Measurements from ENCODE around the gene IFNAR2. TPM values are rescaled to one million over a fixed set of nuclear protein-coding genes. Genes with fewer than 3 reads are reported as not detected.
A peak's percentile ranks its signal among the peaks of the same experiment; 100 is the strongest.
"Not testable (repeated sequence)": the region's sequence is repeated elsewhere in the genome, so short reads cannot be mapped to it uniquely, and the experiment has no call there.

IFNAR2 gene
- total RNA-seq, 2 experiments from 2014 or later, result 16.6 to 19.4 TPM

GRCh38 chr21:33246506-33246905, 16.8 kb downstream of the IFNAR2 start:
- CTCF ChIA-PET, result interaction anchor here (0.7 kb wide), 1 partner anchor 10 kb away, joined by 4 read pairs; no protein-coding TSS in a partner anchor
- Mint-ChIP-seq H3K4me3 (no peak overlapping the region), H3K27me3 (ENCODE audit: low read depth) (no peaks in the 10 kb centered on the region), H3K4me1 (ENCODE audit: low read depth) (peaks cover 71% of the 10 kb centered on the region), H3K27ac (peak overlapping the region; percentile 78), H3K36me3 (ENCODE audit: low read depth) (peaks cover 70% of the 10 kb centered on the region), H3K9me3 (no peaks in the 10 kb centered on the region)
- intact Hi-C loops (cut with micrococcal nuclease), result no loop called here
- DNase-seq, result no peak

- CTCF ChIA-PET, result no interaction called here
- H3K27me3 Mint-ChIP-seq (ENCODE audit: low read depth), result no peaks in the 10 kb centered on the region
- intact Hi-C loops (cut with micrococcal nuclease), result no loop called here
- H3K4me1 Mint-ChIP-seq (ENCODE audit: low read depth), result peaks cover 67% of the 10 kb centered on the region
- H3K4me3 Mint-ChIP-seq, result no peak overlapping the region
- DNase-seq, result no peak
- H3K27ac Mint-ChIP-seq, result peak overlapping the region; percentile 78
- no peaks in the 10 kb centered on the region for H3K9me3 Mint-ChIP-seq
- peaks cover 70% of the 10 kb centered on the region for H3K36me3 Mint-ChIP-seq (ENCODE audit: low read depth)
These were observed 17.2 kb downstream of the IFNAR2 start for GRCh38 chr21:33246963-33247362.

GRCh38 chr21:33247599-33247998, 17.9 kb downstream of the IFNAR2 start:
- no peaks in the 10 kb centered on the region for H3K27me3 Mint-ChIP-seq (ENCODE audit: low read depth)
- intact Hi-C loops (cut with micrococcal nuclease), result no loop called here
- H3K4me3 Mint-ChIP-seq, result no peak overlapping the region
- peaks cover 66% of the 10 kb centered on the region for H3K4me1 Mint-ChIP-seq (ENCODE audit: low read depth)
- peaks cover 67% of the 10 kb centered on the region for H3K36me3 Mint-ChIP-seq (ENCODE audit: low read depth)
- DNase-seq, result no peak
- H3K9me3 Mint-ChIP-seq, result no peaks in the 10 kb centered on the region
- peak overlapping the region; percentile 78 for H3K27ac Mint-ChIP-seq
- CTCF ChIA-PET, result no interaction called here

- Mint-ChIP-seq H3K9me3 (no peaks in the 10 kb centered on the region), H3K27me3 (ENCODE audit: low read depth) (no peaks in the 10 kb centered on the region), H3K4me3 (no peak overlapping the region), H3K27ac (peak overlapping the region; percentile 47), H3K36me3 (ENCODE audit: low read depth) (peaks cover 61% of the 10 kb centered on the region), H3K4me1 (ENCODE audit: low read depth) (peaks cover 56% of the 10 kb centered on the region)
- intact Hi-C loops (cut with micrococcal nuclease), result no loop called here
- CTCF ChIA-PET, result no interaction called here
- DNase-seq, result no peak
These were observed 19.7 kb downstream of the IFNAR2 start for GRCh38 chr21:33249331-33250002.

- intact Hi-C loops (cut with micrococcal nuclease), result no loop called here
- peaks cover 55% of the 10 kb centered on the region for H3K36me3 Mint-ChIP-seq (ENCODE audit: low read depth)
- no peaks in the 10 kb centered on the region for H3K9me3 Mint-ChIP-seq
- CTCF ChIA-PET, result interaction anchor here (0.6 to 1.1 kb wide), 2 partner anchors 39 to 110 kb away, joined by 3 read pairs; no protein-coding TSS in a partner anchor
- DNase-seq, result no peak
- H3K4me3 Mint-ChIP-seq, result no peak overlapping the region
- peak overlapping the region; percentile 4 for H3K27ac Mint-ChIP-seq
- peaks cover 59% of the 10 kb centered on the region for H3K4me1 Mint-ChIP-seq (ENCODE audit: low read depth)
- no peaks in the 10 kb centered on the region for H3K27me3 Mint-ChIP-seq (ENCODE audit: low read depth)
These were observed 21.4 kb downstream of the IFNAR2 start for GRCh38 chr21:33251119-33251518.

GRCh38 chr21:33253382-33253781, 23.6 kb downstream of the IFNAR2 start:
- H3K4me3 Mint-ChIP-seq; intact Hi-C loops (cut with micrococcal nuclease); H3K27ac Mint-ChIP-seq; CTCF ChIA-PET; H3K9me3 Mint-ChIP-seq; DNase-seq; H3K27me3 Mint-ChIP-seq (ENCODE audit: low read depth): not testable (repeated sequence)
- peaks cover 52% of the 10 kb centered on the region for H3K36me3 Mint-ChIP-seq (ENCODE audit: low read depth)
- peaks cover 51% of the 10 kb centered on the region for H3K4me1 Mint-ChIP-seq (ENCODE audit: low read depth)

GRCh38 chr21:33254766-33255165, 25.0 kb downstream of the IFNAR2 start:
- Mint-ChIP-seq H3K9me3 (peaks cover 10% of the 10 kb centered on the region), H3K4me1 (ENCODE audit: low read depth) (peaks cover 57% of the 10 kb centered on the region), H3K27ac (peak overlapping the region; percentile 19), H3K36me3 (ENCODE audit: low read depth) (peaks cover 50% of the 10 kb centered on the region), H3K4me3 (no peak overlapping the region), H3K27me3 (ENCODE audit: low read depth) (no peaks in the 10 kb centered on the region)
- no peak for DNase-seq
- intact Hi-C loops (cut with micrococcal nuclease), result no loop called here
- CTCF ChIA-PET, result interaction anchor here (0.9 kb wide), 1 partner anchor 45 kb away, joined by 3 read pairs; no protein-coding TSS in a partner anchor

- peaks cover 64% of the 10 kb centered on the region for H3K4me1 Mint-ChIP-seq (ENCODE audit: low read depth)
- CTCF ChIA-PET, result interaction anchor here (0.9 to 1.2 kb wide), 2 partner anchors 44 to 106 kb away, joined by 3 to 6 read pairs; no protein-coding TSS in a partner anchor
- intact Hi-C loops (cut with micrococcal nuclease), result no loop called here
These were observed 25.7 kb downstream of the IFNAR2 start for GRCh38 chr21:33255404-33255803.

GRCh38 chr21:33256019-33256418, 26.3 kb downstream of the IFNAR2 start:
- H3K4me1 Mint-ChIP-seq (ENCODE audit: low read depth), result peaks cover 68% of the 10 kb centered on the region
- DNase-seq, result peak; percentile 62
- no peak overlapping the region for H3K4me3 Mint-ChIP-seq
- peak overlapping the region; percentile 82 for H3K27ac Mint-ChIP-seq
- peaks cover 10% of the 10 kb centered on the region for H3K9me3 Mint-ChIP-seq
- peaks cover 42% of the 10 kb centered on the region for H3K36me3 Mint-ChIP-seq (ENCODE audit: low read depth)
- intact Hi-C loops (cut with micrococcal nuclease), result loop anchor here (1.0 kb wide), 5 partner anchors 12 to 179 kb away; no protein-coding TSS in a partner anchor
- CTCF ChIA-PET, result interaction anchor here (0.8 to 1.2 kb wide), 2 partner anchors 18 to 105 kb away, joined by 3 to 6 read pairs; no protein-coding TSS in a partner anchor
- no peaks in the 10 kb centered on the region for H3K27me3 Mint-ChIP-seq (ENCODE audit: low read depth)

More at GRCh38 chr21:33255404-33255803, 25.7 kb downstream of the IFNAR2 start:
- DNase-seq, result peak; percentile 33
- H3K27me3 Mint-ChIP-seq (ENCODE audit: low read depth), result no peaks in the 10 kb centered on the region
- no peak overlapping the region for H3K4me3 Mint-ChIP-seq
- peaks cover 10% of the 10 kb centered on the region for H3K9me3 Mint-ChIP-seq
- peaks cover 47% of the 10 kb centered on the region for H3K36me3 Mint-ChIP-seq (ENCODE audit: low read depth)
- H3K27ac Mint-ChIP-seq, result peak overlapping the region; percentile 82

- Mint-ChIP-seq H3K36me3 (ENCODE audit: low read depth) (peaks cover 39% of the 10 kb centered on the region), H3K4me1 (ENCODE audit: low read depth) (peaks cover 69% of the 10 kb centered on the region), H3K9me3 (peaks cover 10% of the 10 kb centered on the region), H3K27me3 (ENCODE audit: low read depth) (no peaks in the 10 kb centered on the region), H3K4me3 (no peak overlapping the region), H3K27ac (peak overlapping the region; percentile 66)
- intact Hi-C loops (cut with micrococcal nuclease), result no loop called here
- DNase-seq, result no peak
- CTCF ChIA-PET, result interaction anchor here (0.9 kb wide), 1 partner anchor 19 kb away, joined by 3 read pairs; no protein-coding TSS in a partner anchor
These were observed 27.5 kb downstream of the IFNAR2 start for GRCh38 chr21:33257094-33257803.

- peaks cover 64% of the 10 kb centered on the region for H3K4me1 Mint-ChIP-seq (ENCODE audit: low read depth)
- H3K36me3 Mint-ChIP-seq (ENCODE audit: low read depth), result peaks cover 38% of the 10 kb centered on the region
- no peak for DNase-seq
- H3K27me3 Mint-ChIP-seq (ENCODE audit: low read depth), result no peaks in the 10 kb centered on the region
- peaks cover 10% of the 10 kb centered on the region for H3K9me3 Mint-ChIP-seq
- CTCF ChIA-PET, result no interaction called here
- no peak overlapping the region for H3K4me3 Mint-ChIP-seq
- intact Hi-C loops (cut with micrococcal nuclease), result loop anchor here (2.0 kb wide), 1 partner anchor 66 kb away; the partner anchor contains the start of gene IFNAR1
- no peak overlapping the region for H3K27ac Mint-ChIP-seq
These were observed 28.7 kb downstream of the IFNAR2 start for GRCh38 chr21:33258475-33258874.

- CTCF ChIA-PET, result interaction anchor here (1.4 kb wide), 1 partner anchor 62 kb away, joined by 4 read pairs; no protein-coding TSS in a partner anchor
- Mint-ChIP-seq H3K36me3 (ENCODE audit: low read depth) (peaks cover 41% of the 10 kb centered on the region), H3K4me1 (ENCODE audit: low read depth) (peaks cover 63% of the 10 kb centered on the region), H3K27me3 (ENCODE audit: low read depth) (no peaks in the 10 kb centered on the region), H3K27ac (no peak overlapping the region), H3K4me3 (no peak overlapping the region), H3K9me3 (peaks cover 10% of the 10 kb centered on the region)
- DNase-seq, result no peak
- intact Hi-C loops (cut with micrococcal nuclease), result loop anchor here (2.0 kb wide), 1 partner anchor 65 kb away; the partner anchor contains the start of gene IFNAR1
These were observed 29.7 kb downstream of the IFNAR2 start for GRCh38 chr21:33259428-33259827.

Measured in activated naive CD4-positive, alpha-beta T cell treated with anti-CD3 and anti-CD28 coated beads for 36 hours (primary cell).